ENCODE measurements around the gene CDK7.
"Not testable (repeated sequence)": the region's sequence is repeated elsewhere in the genome, so short reads cannot be mapped to it uniquely, and the experiment has no call there.

The CDK7 gene

GRCh38 chr5:69217548-69218526, 16.8 kb upstream of the CDK7 start:
- no peaks in the 10 kb centered on the region for H3K27me3 ChIP-seq (ENCODE audit: control insufficient read depth in 3 of 3, insufficient read depth in 3 of 3, low read depth in 1 of 3, low read length in 3 of 3)
- peak overlapping the region; percentile 100 for H3K9ac ChIP-seq (ENCODE audit: low read depth, low read length, poor library complexity)
- WGBS, 2 donors (ENCODE audit: extremely low coverage in 2 of 2, insufficient read length in 2 of 2, insufficient replicate concordance in 1 of 2), result no CpG with 5 or more reads among the region's 73 CpGs
- H3K4me2 ChIP-seq (ENCODE audit: insufficient read depth, low read length, poor library complexity, severe bottlenecking), result peak overlapping the region; percentile 62
- H3K27ac ChIP-seq (replicated peaks; ENCODE audit: low read length), result peak overlapping the region; percentile 92
- H3K14ac ChIP-seq (ENCODE audit: low read length), result peak overlapping the region; percentile 100
- no peak overlapping the region for H3K4ac ChIP-seq (ENCODE audit: low read length)
- H3K79me1 ChIP-seq (ENCODE audit: low read depth, low read length), result peaks cover 2% of the 10 kb centered on the region
- H3K9me3 ChIP-seq (replicated peaks in 1 of 2; ENCODE audit: control insufficient read depth in 2 of 2, insufficient read depth in 1 of 2, low read depth in 1 of 2, low read length in 2 of 2), result peaks cover 0 to 5% of the 10 kb centered on the region in 2 donors
- H4K8ac ChIP-seq (ENCODE audit: low read depth, low read length), result peak overlapping the region; percentile 100
- H3K36me3 ChIP-seq (replicated peaks in 1 of 2; ENCODE audit: control insufficient read depth in 2 of 2, insufficient read depth in 2 of 2, low read length in 2 of 2), result peaks cover 5 to 18% of the 10 kb centered on the region in 2 donors
- peak overlapping the region; percentile 87 to 96 for H3K4me3 ChIP-seq (ENCODE audit: low read length in 2 of 2)
- H2AK5ac ChIP-seq (ENCODE audit: low read depth, low read length), result no peak overlapping the region
- peak overlapping the region; percentile 100 for H3K23ac ChIP-seq (ENCODE audit: low read depth, low read length, poor library complexity)
- peak overlapping the region; percentile 100 for H3K18ac ChIP-seq (ENCODE audit: low read length)
- H2BK120ac ChIP-seq (ENCODE audit: low read depth, low read length), result no peak overlapping the region
- peak overlapping the region; percentile 97 for H4K91ac ChIP-seq (ENCODE audit: low read depth, low read length, poor library complexity)
- peak overlapping the region; percentile 70 for H2BK12ac ChIP-seq (ENCODE audit: low read length)
- peak overlapping the region; percentile 88 for H2BK5ac ChIP-seq (ENCODE audit: low read length)
- peak overlapping the region; percentile 100 for H2BK15ac ChIP-seq (ENCODE audit: low read length)
- peak; percentile 85 for DNase-seq (ENCODE audit: low spot score)
- peak overlapping the region; percentile 100 for H2AFZ ChIP-seq (ENCODE audit: low read length)
- H3K4me1 ChIP-seq (ENCODE audit: control insufficient read depth in 2 of 2, insufficient read depth in 1 of 2, low read depth in 1 of 2, low read length in 2 of 2), result no peaks in the 10 kb centered on the region

- H2BK12ac ChIP-seq (ENCODE audit: low read length), result no peak overlapping the region
- H2BK120ac ChIP-seq (ENCODE audit: low read depth, low read length), result no peak overlapping the region
- H3K9ac ChIP-seq (ENCODE audit: low read depth, low read length, poor library complexity), result no peak overlapping the region
- no peak for DNase-seq (ENCODE audit: low spot score)
- H4K8ac ChIP-seq (ENCODE audit: low read depth, low read length), result no peak overlapping the region
- peaks cover 2% of the 10 kb centered on the region for H3K79me1 ChIP-seq (ENCODE audit: low read depth, low read length)
- H3K4ac ChIP-seq (ENCODE audit: low read length), result no peak overlapping the region
- H2BK15ac ChIP-seq (ENCODE audit: low read length), result no peak overlapping the region
- H3K27me3 ChIP-seq (ENCODE audit: control insufficient read depth in 3 of 3, insufficient read depth in 3 of 3, low read depth in 1 of 3, low read length in 3 of 3), result no peaks in the 10 kb centered on the region
- H2AFZ ChIP-seq (ENCODE audit: low read length), result no peak overlapping the region
- H3K9me3 ChIP-seq (replicated peaks in 1 of 2; ENCODE audit: control insufficient read depth in 2 of 2, insufficient read depth in 1 of 2, low read depth in 1 of 2, low read length in 2 of 2), result peaks cover 0 to 5% of the 10 kb centered on the region in 2 donors
- no peak overlapping the region for H3K4me2 ChIP-seq (ENCODE audit: insufficient read depth, low read length, poor library complexity, severe bottlenecking)
- no peak overlapping the region for H3K4me3 ChIP-seq (ENCODE audit: low read length in 2 of 2)
- no peak overlapping the region for H3K14ac ChIP-seq (ENCODE audit: low read length)
- H3K27ac ChIP-seq (replicated peaks; ENCODE audit: low read length), result no peak overlapping the region
- no peaks in the 10 kb centered on the region for H3K4me1 ChIP-seq (ENCODE audit: control insufficient read depth in 2 of 2, insufficient read depth in 1 of 2, low read depth in 1 of 2, low read length in 2 of 2)
- H3K18ac ChIP-seq (ENCODE audit: low read length), result no peak overlapping the region
- no peak overlapping the region for H2BK5ac ChIP-seq (ENCODE audit: low read length)
- H4K91ac ChIP-seq (ENCODE audit: low read depth, low read length, poor library complexity), result no peak overlapping the region
- peaks cover 0 to 9% of the 10 kb centered on the region in 2 donors for H3K36me3 ChIP-seq (replicated peaks in 1 of 2; ENCODE audit: control insufficient read depth in 2 of 2, insufficient read depth in 2 of 2, low read length in 2 of 2)
- H3K23ac ChIP-seq (ENCODE audit: low read depth, low read length, poor library complexity), result no peak overlapping the region
- no peak overlapping the region for H2AK5ac ChIP-seq (ENCODE audit: low read depth, low read length)
Measured at GRCh38 chr5:69219939-69220338, 14.7 kb upstream of the CDK7 start.

- H3K36me3 ChIP-seq (replicated peaks in 1 of 2; ENCODE audit: control insufficient read depth in 2 of 2, insufficient read depth in 2 of 2, low read length in 2 of 2); H3K4me2 ChIP-seq (ENCODE audit: insufficient read depth, low read length, poor library complexity, severe bottlenecking); H3K9me3 ChIP-seq (replicated peaks in 1 of 2; ENCODE audit: control insufficient read depth in 2 of 2, insufficient read depth in 1 of 2, low read depth in 1 of 2, low read length in 2 of 2); H3K27ac ChIP-seq (replicated peaks; ENCODE audit: low read length); H2BK12ac ChIP-seq (ENCODE audit: low read length); H2AFZ ChIP-seq (ENCODE audit: low read length); H3K4me1 ChIP-seq (ENCODE audit: control insufficient read depth in 2 of 2, insufficient read depth in 1 of 2, low read depth in 1 of 2, low read length in 2 of 2); H2BK15ac ChIP-seq (ENCODE audit: low read length); H3K4me3 ChIP-seq (ENCODE audit: low read length in 2 of 2); H3K27me3 ChIP-seq (ENCODE audit: control insufficient read depth in 3 of 3, insufficient read depth in 3 of 3, low read depth in 1 of 3, low read length in 3 of 3); H2BK120ac ChIP-seq (ENCODE audit: low read depth, low read length); H4K8ac ChIP-seq (ENCODE audit: low read depth, low read length); H2AK5ac ChIP-seq (ENCODE audit: low read depth, low read length); H3K14ac ChIP-seq (ENCODE audit: low read length); H3K18ac ChIP-seq (ENCODE audit: low read length); H3K79me1 ChIP-seq (ENCODE audit: low read depth, low read length); H3K9ac ChIP-seq (ENCODE audit: low read depth, low read length, poor library complexity); H2BK5ac ChIP-seq (ENCODE audit: low read length); DNase-seq (ENCODE audit: low spot score); H3K23ac ChIP-seq (ENCODE audit: low read depth, low read length, poor library complexity); H3K4ac ChIP-seq (ENCODE audit: low read length); H4K91ac ChIP-seq (ENCODE audit: low read depth, low read length, poor library complexity): not testable (repeated sequence)
- no CpG with 5 or more reads among the region's 18 CpGs for WGBS, 2 donors (ENCODE audit: extremely low coverage in 2 of 2, insufficient read length in 2 of 2, insufficient replicate concordance in 1 of 2)
Measured at GRCh38 chr5:69220371-69220770, 14.3 kb upstream of the CDK7 start.

- H3K4ac ChIP-seq (ENCODE audit: low read length); H3K36me3 ChIP-seq (replicated peaks in 1 of 2; ENCODE audit: control insufficient read depth in 2 of 2, insufficient read depth in 2 of 2, low read length in 2 of 2); H2BK12ac ChIP-seq (ENCODE audit: low read length); H3K9ac ChIP-seq (ENCODE audit: low read depth, low read length, poor library complexity); H3K18ac ChIP-seq (ENCODE audit: low read length); H3K23ac ChIP-seq (ENCODE audit: low read depth, low read length, poor library complexity); H3K27ac ChIP-seq (replicated peaks; ENCODE audit: low read length); H3K14ac ChIP-seq (ENCODE audit: low read length); H4K91ac ChIP-seq (ENCODE audit: low read depth, low read length, poor library complexity); H2AK5ac ChIP-seq (ENCODE audit: low read depth, low read length); DNase-seq (ENCODE audit: low spot score); H3K79me1 ChIP-seq (ENCODE audit: low read depth, low read length); H2AFZ ChIP-seq (ENCODE audit: low read length); H2BK15ac ChIP-seq (ENCODE audit: low read length); H3K27me3 ChIP-seq (ENCODE audit: control insufficient read depth in 3 of 3, insufficient read depth in 3 of 3, low read depth in 1 of 3, low read length in 3 of 3); H3K4me3 ChIP-seq (ENCODE audit: low read length in 2 of 2); H2BK120ac ChIP-seq (ENCODE audit: low read depth, low read length); H2BK5ac ChIP-seq (ENCODE audit: low read length); H3K9me3 ChIP-seq (replicated peaks in 1 of 2; ENCODE audit: control insufficient read depth in 2 of 2, insufficient read depth in 1 of 2, low read depth in 1 of 2, low read length in 2 of 2); H3K4me1 ChIP-seq (ENCODE audit: control insufficient read depth in 2 of 2, insufficient read depth in 1 of 2, low read depth in 1 of 2, low read length in 2 of 2); H4K8ac ChIP-seq (ENCODE audit: low read depth, low read length); H3K4me2 ChIP-seq (ENCODE audit: insufficient read depth, low read length, poor library complexity, severe bottlenecking): not testable (repeated sequence)
- WGBS, 2 donors (ENCODE audit: extremely low coverage in 2 of 2, insufficient read length in 2 of 2, insufficient replicate concordance in 1 of 2), result no CpG with 5 or more reads among the region's 9 CpGs
Measured at GRCh38 chr5:69220833-69221232, 13.9 kb upstream of the CDK7 start.

All from neuronal stem cell (in vitro differentiated cells).